Measurements from ENCODE around the gene PERM1. TPM values are rescaled to one million over a fixed set of nuclear protein-coding genes. Genes with fewer than 3 reads are reported as not detected.

Gene PERM1
- total RNA-seq, 1 experiment from 2014 or later = not detected

GRCh38 chr1:1023700-1024099, 41.8 kb upstream of the PERM1 start (continued):
- TF ChIP-seq, protein P1, sequence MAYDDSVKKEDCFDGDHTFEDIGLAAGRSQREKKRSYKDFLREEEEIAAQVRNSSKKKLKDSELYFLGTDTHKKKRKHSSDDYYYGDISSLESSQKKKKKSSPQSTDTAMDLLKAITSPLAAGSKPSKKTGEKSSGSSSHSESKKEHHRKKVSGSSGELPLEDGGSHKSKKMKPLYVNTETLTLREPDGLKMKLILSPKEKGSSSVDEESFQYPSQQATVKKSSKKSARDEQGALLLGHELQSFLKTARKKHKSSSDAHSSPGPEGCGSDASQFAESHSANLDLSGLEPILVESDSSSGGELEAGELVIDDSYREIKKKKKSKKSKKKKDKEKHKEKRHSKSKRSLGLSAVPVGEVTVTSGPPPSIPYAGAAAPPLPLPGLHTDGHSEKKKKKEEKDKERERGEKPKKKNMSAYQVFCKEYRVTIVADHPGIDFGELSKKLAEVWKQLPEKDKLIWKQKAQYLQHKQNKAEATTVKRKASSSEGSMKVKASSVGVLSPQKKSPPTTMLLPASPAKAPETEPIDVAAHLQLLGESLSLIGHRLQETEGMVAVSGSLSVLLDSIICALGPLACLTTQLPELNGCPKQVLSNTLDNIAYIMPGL (CRISPR knock-in tag; IDR thresholded peaks at IDR 0.05) = no peak
- no peak for TF ChIP-seq E2F5 (CRISPR knock-in tag; IDR thresholded peaks at IDR 0.05)

GRCh38 chr1:1022302-1023009, 40.6 kb upstream of the PERM1 start:
- Mint-ChIP-seq H3K27me3 (ENCODE audit: low read depth) (peaks cover 5% of the 10 kb centered on the region), H3K4me1 (peaks cover 33% of the 10 kb centered on the region), H3K4me3 (peak overlapping the region; percentile 24; the same call in 1 of the 2 replicates), H3K36me3 (no peaks in the 10 kb centered on the region), H3K9me3 (no peaks in the 10 kb centered on the region), H3K27ac (no peak overlapping the region)
- ChIA-PET POLR2A (interaction anchor here (1.3 kb wide), 1 partner anchor 9 kb away, joined by 3 read pairs; the partner anchor contains the start of gene ISG15), CTCF (interaction anchor here (0.8 to 1.1 kb wide), 2 partner anchors 17 to 42 kb away, joined by 3 to 4 read pairs; no protein-coding TSS in a partner anchor)
- ATAC-seq (no peak), DNase-seq (ENCODE audit: low spot score) (no peak)
- TF ChIP-seq ZNF263 (CRISPR knock-in tag; IDR thresholded peaks at IDR 0.05; ENCODE audit: low read depth) = no peak
- TF ChIP-seq NFE2L1 (CRISPR knock-in tag; IDR thresholded peaks at IDR 0.05) = no peak
- TF ChIP-seq, protein P2, sequence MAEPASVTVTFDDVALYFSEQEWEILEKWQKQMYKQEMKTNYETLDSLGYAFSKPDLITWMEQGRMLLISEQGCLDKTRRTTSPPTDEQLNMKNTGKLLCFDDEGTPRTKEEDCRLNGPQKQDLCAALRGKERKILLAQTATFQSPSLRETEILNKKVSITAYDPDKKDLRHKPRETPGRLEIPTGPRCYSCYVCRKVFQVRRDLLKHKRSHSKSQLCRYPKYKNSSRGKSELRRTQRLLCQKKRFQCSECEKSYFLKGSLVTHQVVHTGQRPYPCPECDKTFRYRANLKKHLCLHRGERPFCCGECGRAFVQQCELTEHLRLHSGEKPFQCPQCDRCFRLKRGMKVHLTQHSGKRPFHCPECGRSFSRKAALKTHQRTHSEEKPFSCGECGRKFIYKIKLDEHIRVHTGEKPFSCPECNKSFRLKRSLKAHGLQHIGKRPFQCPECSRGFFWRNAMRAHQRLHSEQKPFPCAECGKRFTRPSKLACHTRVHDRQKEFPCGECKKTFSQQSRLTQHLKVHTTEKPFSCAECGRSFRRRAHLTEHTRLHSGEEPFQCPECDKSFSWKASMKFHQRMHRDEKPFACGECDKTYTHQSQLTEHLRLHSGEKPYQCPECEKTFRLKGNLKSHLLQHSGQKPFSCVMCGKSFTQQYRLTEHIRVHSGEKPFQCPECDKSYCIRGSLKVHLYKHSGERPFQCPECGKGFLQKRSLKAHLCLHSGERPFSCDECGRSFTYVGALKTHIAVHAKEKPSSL (CRISPR knock-in tag; conservative IDR thresholded peaks at IDR 0.05) = no peak
- TF ChIP-seq TP53 (CRISPR knock-in tag; IDR thresholded peaks at IDR 0.05) = no peak
- no peak for TF ChIP-seq JUN (CRISPR knock-in tag; IDR thresholded peaks at IDR 0.05)
- TF ChIP-seq FOXK1 (CRISPR knock-in tag; IDR thresholded peaks at IDR 0.05) = no peak
- TF ChIP-seq CREM (CRISPR knock-in tag; IDR thresholded peaks at IDR 0.05) = no peak
- TF ChIP-seq CREB1 (CRISPR knock-in tag; IDR thresholded peaks at IDR 0.05) = no peak
- TF ChIP-seq TCF7 (CRISPR knock-in tag; IDR thresholded peaks at IDR 0.05; ENCODE audit: low read depth) = no peak
- no peak for TF ChIP-seq NFYB (CRISPR knock-in tag; conservative IDR thresholded peaks at IDR 0.05; ENCODE audit: low read depth)
- no peak for TF ChIP-seq IRF2 (CRISPR knock-in tag; IDR thresholded peaks at IDR 0.05; ENCODE audit: borderline replicate concordance, low read depth)
- no peak for TF ChIP-seq ZNF671 (CRISPR knock-in tag; IDR thresholded peaks at IDR 0.05)
- TF ChIP-seq KAT7 (CRISPR knock-in tag; IDR thresholded peaks at IDR 0.05; ENCODE audit: borderline replicate concordance) = no peak
- TF ChIP-seq, protein P3, sequence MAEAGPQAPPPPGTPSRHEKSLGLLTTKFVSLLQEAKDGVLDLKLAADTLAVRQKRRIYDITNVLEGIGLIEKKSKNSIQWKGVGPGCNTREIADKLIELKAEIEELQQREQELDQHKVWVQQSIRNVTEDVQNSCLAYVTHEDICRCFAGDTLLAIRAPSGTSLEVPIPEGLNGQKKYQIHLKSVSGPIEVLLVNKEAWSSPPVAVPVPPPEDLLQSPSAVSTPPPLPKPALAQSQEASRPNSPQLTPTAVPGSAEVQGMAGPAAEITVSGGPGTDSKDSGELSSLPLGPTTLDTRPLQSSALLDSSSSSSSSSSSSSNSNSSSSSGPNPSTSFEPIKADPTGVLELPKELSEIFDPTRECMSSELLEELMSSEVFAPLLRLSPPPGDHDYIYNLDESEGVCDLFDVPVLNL (CRISPR knock-in tag; IDR thresholded peaks at IDR 0.05; ENCODE audit: borderline replicate concordance, low read depth) = no peak
- TF ChIP-seq, protein P4, sequence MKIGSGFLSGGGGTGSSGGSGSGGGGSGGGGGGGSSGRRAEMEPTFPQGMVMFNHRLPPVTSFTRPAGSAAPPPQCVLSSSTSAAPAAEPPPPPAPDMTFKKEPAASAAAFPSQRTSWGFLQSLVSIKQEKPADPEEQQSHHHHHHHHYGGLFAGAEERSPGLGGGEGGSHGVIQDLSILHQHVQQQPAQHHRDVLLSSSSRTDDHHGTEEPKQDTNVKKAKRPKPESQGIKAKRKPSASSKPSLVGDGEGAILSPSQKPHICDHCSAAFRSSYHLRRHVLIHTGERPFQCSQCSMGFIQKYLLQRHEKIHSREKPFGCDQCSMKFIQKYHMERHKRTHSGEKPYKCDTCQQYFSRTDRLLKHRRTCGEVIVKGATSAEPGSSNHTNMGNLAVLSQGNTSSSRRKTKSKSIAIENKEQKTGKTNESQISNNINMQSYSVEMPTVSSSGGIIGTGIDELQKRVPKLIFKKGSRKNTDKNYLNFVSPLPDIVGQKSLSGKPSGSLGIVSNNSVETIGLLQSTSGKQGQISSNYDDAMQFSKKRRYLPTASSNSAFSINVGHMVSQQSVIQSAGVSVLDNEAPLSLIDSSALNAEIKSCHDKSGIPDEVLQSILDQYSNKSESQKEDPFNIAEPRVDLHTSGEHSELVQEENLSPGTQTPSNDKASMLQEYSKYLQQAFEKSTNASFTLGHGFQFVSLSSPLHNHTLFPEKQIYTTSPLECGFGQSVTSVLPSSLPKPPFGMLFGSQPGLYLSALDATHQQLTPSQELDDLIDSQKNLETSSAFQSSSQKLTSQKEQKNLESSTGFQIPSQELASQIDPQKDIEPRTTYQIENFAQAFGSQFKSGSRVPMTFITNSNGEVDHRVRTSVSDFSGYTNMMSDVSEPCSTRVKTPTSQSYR (CRISPR knock-in tag; IDR thresholded peaks at IDR 0.05) = no peak

Measured in WTC11 (cell line).